ENCODE measurements around the gene IGHMBP2. TPM values are rescaled to one million over a fixed set of nuclear protein-coding genes. Genes with fewer than 3 reads are reported as not detected.

The IGHMBP2 gene
- total and polyA plus RNA-seq, 2 experiments from 2014 or later = 12.4 to 13.5 TPM

DNA sequence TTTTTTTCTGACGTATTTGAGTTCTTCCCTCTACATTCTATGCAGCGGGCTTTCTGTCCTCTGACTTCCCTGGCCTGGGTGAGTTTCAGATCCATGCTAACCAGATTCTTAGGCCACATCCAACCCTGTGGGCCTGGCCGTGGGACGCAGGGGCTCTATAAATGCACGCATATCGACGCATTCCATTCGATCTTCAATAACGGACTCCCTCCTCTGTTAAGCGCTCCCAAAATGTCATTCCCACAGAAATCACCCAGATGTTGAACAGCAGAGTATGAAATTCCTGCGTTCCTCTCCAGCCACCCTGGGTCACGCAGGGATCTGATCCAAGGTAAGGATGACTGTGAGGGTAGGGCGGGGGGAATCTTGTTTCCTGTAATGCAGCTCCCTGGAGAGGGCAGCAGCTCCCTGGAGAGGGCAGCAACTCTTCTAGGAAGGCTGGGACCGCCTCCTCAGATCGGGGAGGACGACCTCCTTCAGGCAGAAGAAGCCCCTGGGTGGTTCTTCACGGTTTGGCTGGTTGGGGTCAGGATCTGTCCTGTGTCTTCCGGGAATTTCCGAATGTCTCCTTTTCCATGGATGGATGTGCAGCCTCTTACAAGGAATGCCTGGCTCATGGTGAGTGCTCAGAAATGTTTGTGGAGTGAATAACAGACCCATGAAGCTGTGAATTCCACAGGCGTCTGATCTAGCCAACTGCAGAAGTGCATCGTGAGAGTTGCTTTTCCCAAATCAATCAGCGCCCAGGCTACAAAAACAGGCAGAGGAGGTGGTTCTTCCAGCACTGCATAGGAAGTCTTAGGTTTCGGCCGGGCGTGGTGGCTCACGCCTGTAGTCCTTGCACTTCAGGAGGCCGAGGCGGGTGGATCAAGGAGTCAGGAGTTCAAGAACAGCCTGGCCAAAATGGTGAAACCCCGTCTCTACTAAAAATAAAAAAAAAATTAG is 64.9 kb downstream of the IGHMBP2 start:
- Histone ChIP-seq H3K4me1 (ENCODE audit: insufficient read depth) (no peaks in the 10 kb centered on the region), H3K4me2 (no peak overlapping the region), H3K9me2 (replicated peaks; ENCODE audit: insufficient read depth) (no peaks in the 10 kb centered on the region), H3K79me2 (no peaks in the 10 kb centered on the region), H2AFZ (no peak overlapping the region), H3K9me3 (ENCODE audit: low read depth) (no peaks in the 10 kb centered on the region), H3K4me3 (no peak overlapping the region), H4K20me1 (ENCODE audit: insufficient read depth, poor library complexity, severe bottlenecking) (no peaks in the 10 kb centered on the region), H3K36me3 (replicated peaks; ENCODE audit: insufficient read depth, low read depth) (no peaks in the 10 kb centered on the region), H3K27me3 (no peaks in the 10 kb centered on the region), H3K27ac (no peak overlapping the region)
- 80% methylated on average over 29 of the region's 29 CpGs for WGBS (ENCODE audit: low lambda C conversion rate, missing lambda C conversion rate)
- DNase-seq (ENCODE audit: low spot score) = no peak
- TF ChIP-seq EZH2 (IDR thresholded peaks at IDR 0.05; ENCODE audit: borderline replicate concordance) (no peak), EZH2phosphoT487 (IDR thresholded peaks at IDR 0.05; ENCODE audit: low read depth, severe bottlenecking, unreplicated experiment) (no peak)
- TF ChIP-seq, protein P1, sequence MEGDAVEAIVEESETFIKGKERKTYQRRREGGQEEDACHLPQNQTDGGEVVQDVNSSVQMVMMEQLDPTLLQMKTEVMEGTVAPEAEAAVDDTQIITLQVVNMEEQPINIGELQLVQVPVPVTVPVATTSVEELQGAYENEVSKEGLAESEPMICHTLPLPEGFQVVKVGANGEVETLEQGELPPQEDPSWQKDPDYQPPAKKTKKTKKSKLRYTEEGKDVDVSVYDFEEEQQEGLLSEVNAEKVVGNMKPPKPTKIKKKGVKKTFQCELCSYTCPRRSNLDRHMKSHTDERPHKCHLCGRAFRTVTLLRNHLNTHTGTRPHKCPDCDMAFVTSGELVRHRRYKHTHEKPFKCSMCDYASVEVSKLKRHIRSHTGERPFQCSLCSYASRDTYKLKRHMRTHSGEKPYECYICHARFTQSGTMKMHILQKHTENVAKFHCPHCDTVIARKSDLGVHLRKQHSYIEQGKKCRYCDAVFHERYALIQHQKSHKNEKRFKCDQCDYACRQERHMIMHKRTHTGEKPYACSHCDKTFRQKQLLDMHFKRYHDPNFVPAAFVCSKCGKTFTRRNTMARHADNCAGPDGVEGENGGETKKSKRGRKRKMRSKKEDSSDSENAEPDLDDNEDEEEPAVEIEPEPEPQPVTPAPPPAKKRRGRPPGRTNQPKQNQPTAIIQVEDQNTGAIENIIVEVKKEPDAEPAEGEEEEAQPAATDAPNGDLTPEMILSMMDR (IDR thresholded peaks at IDR 0.05; ENCODE audit: poor library complexity) = no peak

DNA sequence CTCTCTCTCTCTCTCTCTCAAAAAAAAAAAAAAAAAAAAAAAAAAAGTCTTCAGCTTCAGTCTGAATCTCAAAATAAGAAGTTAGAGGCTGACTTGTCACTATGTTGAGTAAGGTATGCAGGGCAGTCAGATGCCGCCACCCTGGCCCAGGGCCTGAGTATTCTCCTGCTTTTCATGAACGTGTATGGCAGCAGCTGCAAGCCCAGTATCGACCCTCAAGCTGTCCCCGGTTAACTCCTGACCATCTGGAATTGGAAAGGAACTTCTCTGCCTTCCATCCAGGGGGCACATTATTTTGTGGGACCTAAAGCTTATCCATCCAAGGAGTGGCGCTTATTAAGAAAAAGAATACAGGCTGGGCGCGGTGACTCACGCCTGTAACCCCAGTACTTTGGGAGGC is 65.7 kb downstream of the IGHMBP2 start:
- 81% methylated on average over 8 of the region's 8 CpGs for whole genome bisulfite sequencing (ENCODE audit: low lambda C conversion rate, missing lambda C conversion rate)
- Histone ChIP-seq H3K79me2 (no peaks in the 10 kb centered on the region), H2AFZ (no peak overlapping the region), H4K20me1 (ENCODE audit: insufficient read depth, poor library complexity, severe bottlenecking) (no peaks in the 10 kb centered on the region), H3K4me1 (ENCODE audit: insufficient read depth) (no peaks in the 10 kb centered on the region), H3K4me2 (no peak overlapping the region), H3K9me3 (ENCODE audit: low read depth) (no peaks in the 10 kb centered on the region), H3K4me3 (no peak overlapping the region), H3K27me3 (no peaks in the 10 kb centered on the region), H3K27ac (no peak overlapping the region), H3K36me3 (replicated peaks; ENCODE audit: insufficient read depth, low read depth) (no peaks in the 10 kb centered on the region), H3K9me2 (replicated peaks; ENCODE audit: insufficient read depth) (no peaks in the 10 kb centered on the region)
- DNase-seq (ENCODE audit: low spot score) = no peak
- TF ChIP-seq EZH2phosphoT487 (IDR thresholded peaks at IDR 0.05; ENCODE audit: low read depth, severe bottlenecking, unreplicated experiment) = no peak
- TF ChIP-seq, protein P1 (IDR thresholded peaks at IDR 0.05; ENCODE audit: poor library complexity) = no peak
- no peak for TF ChIP-seq EZH2 (IDR thresholded peaks at IDR 0.05; ENCODE audit: borderline replicate concordance)

DNA sequence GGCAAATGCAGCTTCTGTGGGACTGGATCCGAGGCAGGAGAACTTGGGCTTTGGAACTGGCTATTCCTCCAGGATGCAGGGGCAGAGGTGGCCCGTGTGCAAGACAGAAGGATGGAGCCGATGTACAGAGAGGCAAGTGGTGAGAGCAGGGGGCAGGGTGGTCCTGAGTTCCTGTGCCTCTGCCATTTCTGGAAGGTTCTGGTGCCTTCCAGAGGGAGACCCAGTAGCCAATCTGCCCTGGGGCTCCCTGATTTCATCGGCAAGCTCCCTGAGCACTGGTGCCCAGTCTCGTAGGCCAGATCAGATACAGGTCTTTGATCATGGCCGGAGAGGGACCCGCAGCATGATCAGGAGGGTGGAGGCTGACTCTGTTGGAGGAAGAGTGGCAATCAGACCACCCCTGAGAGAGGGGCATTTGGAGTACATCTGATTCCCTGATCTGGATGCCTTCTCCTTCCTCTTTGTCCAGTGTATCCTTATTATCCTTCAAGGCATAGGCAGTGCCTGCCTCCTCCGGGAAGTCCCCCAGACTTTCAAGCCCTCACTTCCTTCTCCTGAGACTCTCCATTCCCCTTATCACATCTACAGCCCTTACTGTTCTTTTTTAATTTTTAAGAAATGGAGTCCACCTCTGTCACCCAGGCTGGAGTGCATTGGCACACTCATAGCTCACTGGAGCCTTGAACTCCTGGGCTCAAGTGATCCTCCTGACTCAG is 67.4 kb downstream of the IGHMBP2 start:
- Histone ChIP-seq H3K9me3 (ENCODE audit: low read depth) (no peaks in the 10 kb centered on the region), H3K79me2 (no peaks in the 10 kb centered on the region), H4K20me1 (ENCODE audit: insufficient read depth, poor library complexity, severe bottlenecking) (no peaks in the 10 kb centered on the region), H3K36me3 (replicated peaks; ENCODE audit: insufficient read depth, low read depth) (no peaks in the 10 kb centered on the region), H2AFZ (no peak overlapping the region), H3K4me2 (no peak overlapping the region), H3K27me3 (no peaks in the 10 kb centered on the region), H3K4me3 (no peak overlapping the region), H3K9me2 (replicated peaks; ENCODE audit: insufficient read depth) (no peaks in the 10 kb centered on the region), H3K4me1 (ENCODE audit: insufficient read depth) (no peaks in the 10 kb centered on the region), H3K27ac (no peak overlapping the region)
- WGBS (ENCODE audit: low lambda C conversion rate, missing lambda C conversion rate) = 85% methylated on average over 8 of the region's 8 CpGs
- no peak for DNase-seq (ENCODE audit: low spot score)
- TF ChIP-seq, protein P1 (IDR thresholded peaks at IDR 0.05; ENCODE audit: poor library complexity) = no peak
- TF ChIP-seq EZH2 (IDR thresholded peaks at IDR 0.05; ENCODE audit: borderline replicate concordance) (no peak), EZH2phosphoT487 (IDR thresholded peaks at IDR 0.05; ENCODE audit: low read depth, severe bottlenecking, unreplicated experiment) (no peak)
